Placental epithelial cell (primary cell): Measurements from ENCODE around the gene PCDHA11. TPM values are rescaled to one million over a fixed set of nuclear protein-coding genes. Genes with fewer than 3 reads are reported as not detected.

ENCODE experiments used
- total RNA-seq: library from RNA; depleted of rRNA; stranded (reverse); fragments of >200 nt; gene quantifications from 2 replicates; pipeline ENCODE4 v1.2.3, GENCODE V29; 2012

PCDHA11 gene
- under 0.01 and 0.11 TPM in 2 replicates for total RNA-seq

DNA sequence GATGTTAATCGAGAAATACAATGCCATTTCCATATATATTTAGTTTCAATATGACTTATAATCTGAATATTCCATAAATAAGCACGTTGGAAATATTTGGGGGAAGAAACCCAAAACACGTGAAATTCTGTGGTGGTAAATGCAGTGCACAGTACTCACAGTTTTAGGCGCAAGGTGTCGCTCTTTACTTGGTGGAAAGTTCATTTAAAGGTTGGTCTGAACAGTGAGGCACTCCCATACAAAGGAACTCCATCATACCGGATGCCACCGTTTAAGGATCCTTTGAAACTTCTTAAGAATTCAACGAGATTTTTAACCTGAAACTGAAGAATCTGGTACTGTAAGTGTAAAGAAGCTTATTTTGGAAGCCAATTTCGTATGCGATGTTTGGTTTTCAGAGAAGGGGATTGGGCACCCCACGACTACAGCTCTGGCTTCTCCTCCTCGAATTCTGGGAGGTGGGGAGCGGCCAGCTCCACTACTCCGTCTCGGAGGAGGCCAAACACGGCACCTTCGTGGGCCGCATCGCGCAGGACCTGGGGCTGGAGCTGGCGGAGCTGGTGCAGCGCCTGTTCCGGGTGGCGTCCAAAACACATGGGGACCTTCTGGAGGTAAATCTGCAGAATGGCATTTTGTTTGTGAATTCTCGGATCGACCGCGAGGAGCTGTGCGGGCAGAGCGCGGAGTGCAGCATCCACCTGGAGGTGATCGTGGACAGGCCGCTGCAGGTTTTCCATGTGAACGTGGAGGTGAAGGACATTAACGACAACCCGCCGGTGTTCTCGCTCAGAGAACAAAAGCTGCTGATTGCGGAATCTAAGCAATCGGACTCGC, at the start of gene PCDHA11:
Gene PCDHA11 (plus strand): TSS at position 237 of the 834 bp plus-strand sequence. CDS start 147 bp downstream, at position 384.

DNA sequence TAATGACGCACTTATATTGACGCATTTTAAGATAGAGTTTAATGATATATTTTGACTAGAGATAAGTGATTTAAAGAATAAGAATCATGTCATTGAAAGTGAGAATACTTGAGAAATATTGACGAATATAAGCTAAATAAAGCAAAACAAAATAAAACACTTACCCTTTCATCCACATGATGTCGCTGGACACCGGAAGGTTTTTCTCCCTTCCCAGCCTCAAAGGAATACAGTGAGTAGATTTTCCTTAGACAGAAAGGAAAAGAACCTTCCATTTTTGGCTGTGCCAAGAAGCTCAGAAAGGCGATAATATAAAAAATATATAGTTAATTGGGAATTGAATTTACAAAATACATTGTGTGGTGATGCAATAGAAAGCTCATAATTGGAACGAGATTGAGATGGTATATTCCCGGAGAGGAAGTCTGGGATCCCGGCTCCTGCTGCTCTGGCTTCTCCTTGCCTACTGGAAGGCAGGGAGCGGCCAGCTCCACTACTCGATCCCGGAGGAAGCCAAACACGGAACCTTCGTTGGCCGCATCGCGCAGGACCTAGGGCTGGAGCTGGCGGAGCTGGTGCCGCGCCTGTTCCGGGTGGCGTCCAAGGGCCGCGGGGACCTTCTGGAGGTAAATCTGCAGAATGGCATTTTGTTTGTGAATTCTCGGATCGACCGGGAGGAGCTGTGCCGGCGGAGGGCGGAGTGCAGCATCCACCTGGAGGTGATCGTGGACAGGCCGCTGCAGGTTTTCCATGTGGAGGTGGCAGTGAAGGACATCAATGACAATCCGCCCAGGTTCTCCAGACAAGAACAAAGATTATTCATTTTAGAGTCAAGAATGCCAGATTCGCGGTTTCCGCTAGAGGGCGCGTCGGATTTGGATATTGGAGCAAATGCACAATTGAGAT, 47.1 kb upstream of the PCDHA11 start, which contains the start of gene PCDHA5:
Gene PCDHA5 (plus strand): TSS at position 239 of the 906 bp plus-strand sequence.

GRCh38 chr5:140827704-140828361, 40.9 kb upstream of the PCDHA11 start, which contains the start of gene PCDHA6:
TSS of gene PCDHA6 (plus strand) at chr5:140827960. CDS start at chr5:140828092, 132 bp downstream.

GRCh38 chr5:140833993-140834392, 34.8 kb upstream of the PCDHA11 start, which contains the start of gene PCDHA7:
TSS of gene PCDHA7 (plus strand) at chr5:140834269. CDS start at chr5:140834384, 115 bp downstream.

GRCh38 chr5:140840978-140841962, 27.5 kb upstream of the PCDHA11 start, which contains the start of gene PCDHA8:
TSS of gene PCDHA8 (plus strand) at chr5:140841187. CDS start at chr5:140841322, 135 bp downstream.

GRCh38 chr5:140848139-140849102, 20.3 kb upstream of the PCDHA11 start, which contains the start of gene PCDHA9:
TSS of gene PCDHA9 (plus strand) at chr5:140848382. CDS start at chr5:140848496, 114 bp downstream.

DNA sequence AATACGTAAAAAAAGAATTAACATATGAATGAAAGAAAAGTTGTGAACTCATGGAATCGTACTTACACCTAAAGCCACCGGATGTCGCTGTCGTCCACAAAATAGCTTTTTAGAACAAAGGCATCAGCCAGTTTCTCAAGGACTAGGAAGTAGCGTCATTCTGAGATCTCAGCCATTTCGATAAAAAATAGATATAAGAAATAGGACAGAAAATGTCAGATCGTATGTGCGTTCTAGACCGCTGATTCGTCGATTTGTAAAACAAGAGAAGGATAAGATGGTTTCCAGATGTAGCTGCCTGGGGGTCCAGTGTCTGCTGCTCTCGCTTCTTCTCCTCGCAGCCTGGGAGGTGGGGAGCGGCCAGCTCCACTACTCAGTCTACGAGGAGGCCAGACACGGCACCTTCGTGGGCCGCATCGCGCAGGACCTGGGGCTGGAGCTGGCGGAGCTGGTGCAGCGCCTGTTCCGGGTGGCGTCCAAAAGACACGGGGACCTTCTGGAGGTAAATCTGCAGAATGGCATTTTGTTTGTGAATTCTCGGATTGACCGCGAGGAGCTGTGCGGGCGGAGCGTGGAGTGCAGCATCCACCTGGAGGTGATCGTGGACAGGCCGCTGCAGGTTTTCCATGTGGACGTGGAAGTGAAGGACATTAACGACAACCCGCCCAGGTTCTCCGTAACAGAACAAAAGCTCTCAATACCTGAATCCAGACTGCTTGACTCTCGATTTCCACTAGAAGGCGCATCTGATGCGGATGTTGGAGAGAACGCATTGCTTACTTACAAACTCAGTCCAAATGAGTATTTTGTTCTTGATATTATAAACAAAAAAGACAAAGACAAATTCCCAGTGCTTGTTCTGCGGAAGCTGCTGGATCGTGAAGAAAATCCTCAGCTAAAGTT, 12.7 kb upstream of the PCDHA11 start, which contains the start of gene PCDHA10:
Gene PCDHA10 (plus strand): TSS at position 126 of the 903 bp plus-strand sequence. CDS start 152 bp downstream, at position 278.

GRCh38 chr5:140875085-140876065, 6.6 kb downstream of the PCDHA11 start, which contains the start of gene PCDHA12:
TSS of gene PCDHA12 (plus strand) at chr5:140875308. CDS start at chr5:140875473, 165 bp downstream.

GRCh38 chr5:140881889-140882590, 13.3 kb downstream of the PCDHA11 start, which contains the start of gene PCDHA13:
TSS of gene PCDHA13 (plus strand) at chr5:140882124. CDS start at chr5:140882269, 145 bp downstream.

Other genes with a start within 250 kb of the PCDHA11 start
- 0.33 TPM in 1 of 2 replicates, not detected in the other for gene CD14, start 235.8 kb upstream of the PCDHA11 start, total RNA-seq
- gene TMCO6, start 229.5 kb upstream of the PCDHA11 start, total RNA-seq: 7.8 and 9.0 TPM in 2 replicates
- gene NDUFA2, start 221.3 kb upstream of the PCDHA11 start, total RNA-seq: 28.8 and 44.4 TPM in 2 replicates
- 76.9 and 102 TPM in 2 replicates for gene IK, start 221.1 kb upstream of the PCDHA11 start, total RNA-seq
- 31.0 and 37.1 TPM in 2 replicates for gene WDR55, start 204.1 kb upstream of the PCDHA11 start, total RNA-seq
- 0.76 and 0.79 TPM in 2 replicates for gene DND1, start 195.4 kb upstream of the PCDHA11 start, total RNA-seq
- 45.1 and 53.8 TPM in 2 replicates for gene HARS1, start 177.6 kb upstream of the PCDHA11 start, total RNA-seq
- gene HARS2, start 177.5 kb upstream of the PCDHA11 start, total RNA-seq: 38.0 and 47.9 TPM in 2 replicates
- gene ZMAT2, start 168.5 kb upstream of the PCDHA11 start, total RNA-seq: 26.1 and 40.8 TPM in 2 replicates
- gene PCDHA1, start 82.8 kb upstream of the PCDHA11 start, total RNA-seq: not detected in 2 replicates
- under 0.01 TPM in 1 of 2 replicates, not detected in the other for gene PCDHA2, start 74.1 kb upstream of the PCDHA11 start, total RNA-seq
- 0.11 and 0.39 TPM in 2 replicates for gene PCDHA3, start 67.9 kb upstream of the PCDHA11 start, total RNA-seq
- gene PCDHA4, start 61.9 kb upstream of the PCDHA11 start, total RNA-seq: 0.79 and 0.87 TPM in 2 replicates
- gene PCDHA5, start 47.3 kb upstream of the PCDHA11 start, total RNA-seq: under 0.01 and 0.11 TPM in 2 replicates
- gene PCDHA6, start 41.0 kb upstream of the PCDHA11 start, total RNA-seq: 0.22 and 0.39 TPM in 2 replicates
- 0.54 and 1.2 TPM in 2 replicates for gene PCDHA7, start 34.7 kb upstream of the PCDHA11 start, total RNA-seq
- 0.11 and 0.39 TPM in 2 replicates for gene PCDHA8, start 27.8 kb upstream of the PCDHA11 start, total RNA-seq
- under 0.01 TPM in 2 replicates for gene PCDHA9, start 20.6 kb upstream of the PCDHA11 start, total RNA-seq
- gene PCDHA10, start 13.1 kb upstream of the PCDHA11 start, total RNA-seq: 0.11 and 0.39 TPM in 2 replicates
- gene PCDHA12, start 6.4 kb downstream of the PCDHA11 start, total RNA-seq: under 0.01 and 0.11 TPM in 2 replicates
- 0.11 and 0.39 TPM in 2 replicates for gene PCDHA13, start 13.2 kb downstream of the PCDHA11 start, total RNA-seq
- 0.39 TPM in 1 of 2 replicates, not detected in the other for gene PCDHAC1, start 57.3 kb downstream of the PCDHA11 start, total RNA-seq
- gene PCDHAC2, start 97.5 kb downstream of the PCDHA11 start, total RNA-seq: 0.39 TPM in 1 of 2 replicates, not detected in the other
- gene PCDHB1, start 182.4 kb downstream of the PCDHA11 start, total RNA-seq: not detected in 2 replicates
- 0.39 and 1.2 TPM in 2 replicates for gene PCDHB2, start 225.7 kb downstream of the PCDHA11 start, total RNA-seq
- 0.11 and 0.39 TPM in 2 replicates for gene PCDHB3, start 231.5 kb downstream of the PCDHA11 start, total RNA-seq